ENCODE results near the gene SHMT1. TPM values are rescaled to one million over a fixed set of nuclear protein-coding genes. Genes with fewer than 3 reads are reported as not detected.

SHMT1 gene
- total RNA-seq, 1 experiment from 2014 or later: 27.6 TPM

DNA sequence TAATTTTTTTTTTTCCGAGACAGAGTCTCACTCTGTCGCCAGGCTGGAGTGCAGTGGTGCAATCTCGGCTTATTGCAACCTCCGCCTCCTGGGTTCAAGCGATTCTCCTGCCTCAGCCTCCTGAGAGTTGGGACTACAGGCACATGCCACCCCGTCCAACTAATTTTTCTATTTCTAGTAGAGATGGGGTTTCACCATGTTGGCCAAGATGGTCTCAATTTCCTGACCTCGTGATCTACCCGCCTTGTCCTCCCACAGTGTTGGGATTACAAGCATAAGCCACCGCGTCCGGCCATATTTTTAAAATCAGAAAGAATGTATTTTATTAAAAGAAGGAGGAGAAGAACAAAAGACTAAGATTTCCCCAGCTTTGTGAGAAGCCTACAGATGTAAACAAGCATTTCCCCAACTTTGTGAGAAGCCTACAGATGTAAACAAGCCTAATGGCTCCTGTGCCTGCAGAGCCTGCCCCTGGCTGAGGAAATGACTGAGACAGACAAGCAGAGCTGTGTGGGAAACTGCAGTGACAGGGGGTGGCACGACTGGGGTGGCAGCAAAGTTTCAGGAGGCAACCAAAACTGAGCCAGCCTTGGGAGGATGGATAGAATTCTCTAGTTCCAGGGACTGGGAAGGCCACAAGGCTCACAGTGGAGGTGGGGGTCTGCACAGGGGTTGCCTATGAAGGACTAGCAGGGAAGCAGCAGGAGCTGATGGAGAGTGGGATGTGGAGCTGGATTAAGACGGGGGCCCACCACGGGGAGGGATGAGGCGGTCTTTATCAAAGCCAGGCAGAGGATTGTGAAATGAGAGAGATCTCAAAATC, 71.4 kb downstream of the SHMT1 start:
- DNase-seq (ENCODE audit: low spot score): no peak

DNA sequence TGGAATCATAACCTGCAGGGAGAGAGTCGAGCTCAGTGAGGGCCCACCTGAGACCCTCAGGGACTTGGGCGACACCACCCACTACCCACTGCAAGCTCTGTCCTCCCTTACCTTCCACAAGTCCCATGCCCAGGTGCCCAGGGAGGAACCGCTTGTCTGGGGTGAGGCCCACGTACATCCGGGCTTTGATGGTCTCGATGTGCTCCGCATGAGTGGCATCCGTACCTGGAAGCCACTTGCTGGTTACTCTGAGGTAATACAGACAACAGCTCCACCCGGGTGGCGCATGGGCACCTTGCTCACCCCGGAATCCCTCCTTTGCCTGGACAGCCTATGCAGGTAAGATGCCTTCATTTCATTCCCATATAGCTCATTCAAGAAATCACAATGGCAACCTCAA, 78.1 kb downstream of the SHMT1 start:
- no peak for DNase-seq (ENCODE audit: low spot score)

DNA sequence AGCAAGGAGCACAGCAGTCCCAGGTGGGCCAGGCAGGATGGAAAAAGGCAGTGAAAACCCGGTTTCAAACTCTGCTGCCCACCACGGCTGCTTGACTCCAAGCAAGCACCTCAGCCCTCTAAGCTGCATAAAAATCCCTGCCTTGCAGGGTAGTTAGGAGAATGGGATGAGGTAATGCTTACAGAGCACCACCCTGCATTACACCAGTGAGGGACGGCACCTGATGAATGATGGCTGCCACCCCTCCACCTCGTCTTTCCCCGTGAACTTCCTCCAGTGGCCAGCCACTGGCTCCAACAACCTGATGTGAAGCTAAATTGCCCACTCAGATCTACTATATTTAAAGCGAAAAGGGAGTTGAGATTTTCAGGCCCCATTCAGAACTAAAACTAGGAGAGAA, 81.6 kb downstream of the SHMT1 start:
- no peak for DNase-seq (ENCODE audit: low spot score)

DNA sequence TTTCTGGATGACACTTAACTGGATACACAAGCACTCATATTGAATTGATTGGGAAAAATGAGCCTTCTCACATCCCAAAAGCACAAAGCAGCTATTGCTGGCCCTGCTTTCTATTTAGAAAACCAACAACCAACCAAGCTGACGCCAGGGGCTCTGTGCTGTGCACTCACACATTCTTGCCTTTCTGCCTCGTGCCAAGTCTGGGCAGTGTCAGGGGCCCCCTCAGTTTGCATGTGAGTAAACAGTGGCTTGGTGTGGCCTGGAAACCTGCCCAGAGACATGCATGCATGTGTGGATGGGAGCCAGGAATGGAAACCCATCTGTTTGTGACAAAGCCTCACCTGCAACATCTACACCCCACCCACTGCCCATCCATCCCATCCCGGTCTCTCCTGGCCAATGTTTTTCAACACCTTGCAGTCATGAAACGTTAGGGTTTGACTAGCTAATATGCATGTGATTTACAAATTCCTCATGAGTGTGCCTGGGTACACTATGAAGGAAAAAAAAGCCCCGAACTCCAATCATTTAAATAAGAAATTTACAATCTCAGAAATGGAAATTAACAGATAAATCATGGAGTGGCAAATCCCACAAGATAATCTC, 82.5 kb downstream of the SHMT1 start:
- DNase-seq (ENCODE audit: low spot score): no peak

GRCh38 chr17:18280249-18280648, 83.1 kb downstream of the SHMT1 start:
- no peak for DNase-seq (ENCODE audit: low spot score)

- DNase-seq (ENCODE audit: low spot score): no peak
These were observed 84.5 kb downstream of the SHMT1 start for GRCh38 chr17:18278867-18279266.

Other genes starting within 250 kb of the SHMT1 start
- gene ALKBH5, start 179.7 kb downstream of the SHMT1 start, total RNA-seq (2014; rRNA removed; shearing (Covaris generic)): 58.2 and 63.1 TPM in 2 replicates
- 12.1 and 14.0 TPM in 2 replicates for gene LLGL1, start 137.9 kb downstream of the SHMT1 start, total RNA-seq (2014; rRNA removed; shearing (Covaris generic))
- gene FLII, start 104.8 kb downstream of the SHMT1 start, total RNA-seq (2014; rRNA removed; shearing (Covaris generic)): 128 and 139 TPM in 2 replicates
- 4.1 and 5.0 TPM in 2 replicates for gene MIEF2, start 102.9 kb downstream of the SHMT1 start, total RNA-seq (2014; rRNA removed; shearing (Covaris generic))
- gene TOP3A, start 48.6 kb downstream of the SHMT1 start, total RNA-seq (2014; rRNA removed; shearing (Covaris generic)): 25.6 and 31.1 TPM in 2 replicates
- 6.3 and 7.3 TPM in 2 replicates for gene SMCR8, start 48.3 kb downstream of the SHMT1 start, total RNA-seq (2014; rRNA removed; shearing (Covaris generic))
- 0.35 TPM in 1 of 2 replicates, not detected in the other for gene EVPLL, start 14.2 kb upstream of the SHMT1 start, total RNA-seq (2014; rRNA removed; shearing (Covaris generic))
- not detected in 2 replicates for gene LGALS9C, start 113.2 kb upstream of the SHMT1 start, total RNA-seq (2014; rRNA removed; shearing (Covaris generic))